Smooth muscle cell (in vitro differentiated cells): ENCODE measurements around the gene COX6A2. TPM values are rescaled to one million over a fixed set of nuclear protein-coding genes. Genes with fewer than 3 reads are reported as not detected.

Experiments
- DNase-seq: peaks from one replicate; lab custom pipeline; 2025; ENCODE audit not compliant: unreplicated experiment; lab: John Stamatoyannopoulos, UW
- H2AFZ ChIP-seq: fragments of 200-600 bp; sonication (generic); 2 replicates; pipeline ENCODE4 v1.6.0; 2016; ENCODE audit warnings: antibody characterized with exemption, low read depth, mild to moderate bottlenecking
- H3F3A ChIP-seq: fragments of 200-600 bp; sonication (generic); 2 replicates; pipeline ENCODE4 v1.6.0; 2017; ENCODE audit warnings: antibody characterized with exemption, low read depth
- H3K27ac ChIP-seq: fragments of 200-600 bp; sonication (generic); 2 replicates; pipeline ENCODE4 v1.5.1; 2016; ENCODE audit warnings: low read depth, mild to moderate bottlenecking
- H3K27me3 ChIP-seq: fragments of 200-600 bp; sonication (generic); 2 replicates; pipeline ENCODE4 v1.6.1; 2016; ENCODE audit warnings: low read depth, mild to moderate bottlenecking
- H3K36me3 ChIP-seq: fragments of 200-600 bp; sonication (generic); 2 replicates; pipeline ENCODE4 v1.5.1; 2016; ENCODE audit warnings: low read depth
- H3K4me1 ChIP-seq: fragments of 200-600 bp; sonication (generic); 2 replicates; pipeline ENCODE4 v1.5.1; 2016; ENCODE audit warnings: low read depth
- H3K4me2 ChIP-seq: fragments of 200-600 bp; sonication (generic); 2 replicates; pipeline ENCODE4 v1.6.0; 2016; ENCODE audit warnings: mild to moderate bottlenecking
- H3K4me3 ChIP-seq: fragments of 200-600 bp; sonication (generic); 2 replicates; pipeline ENCODE4 v1.5.1; 2016; ENCODE audit warnings: mild to moderate bottlenecking
- H3K79me2 ChIP-seq: fragments of 200-600 bp; sonication (generic); 2 replicates; pipeline ENCODE4 v1.6.0; 2016; ENCODE audit warnings: low read depth, mild to moderate bottlenecking
- H3K9ac ChIP-seq: fragments of 200-600 bp; sonication (generic); 2 replicates; pipeline ENCODE4 v1.6.0; 2016; ENCODE audit warnings: low read depth
- H3K9me3 ChIP-seq: fragments of 200-600 bp; sonication (generic); replicated peaks from 2 replicates; pipeline ENCODE4 v1.5.1; 2016; ENCODE audit warnings: low read depth
- H4K20me1 ChIP-seq: fragments of 200-600 bp; sonication (generic); 2 replicates; pipeline ENCODE4 v1.6.0; 2016; ENCODE audit warnings: low read depth
- WGBS: methylation state at CpG from one replicate; pipeline ENCODE4 v1.1.7; 2016; ENCODE audit warnings: low lambda C conversion rate; 5-methylcytosine and 5-hydroxymethylcytosine counted together
- polyA plus RNA-seq: library from polyadenylated mRNA; unstranded; fragments of >200 nt; fragmentation: Nextera tagmentation; extraction: Ambion mirVana; gene quantifications from 2 replicates; pipeline ENCODE4 v1.2.1, GENCODE V29; 2016
- total RNA-seq: library from RNA; depleted of rRNA; stranded (reverse); fragments of >200 nt; gene quantifications from 2 replicates; pipeline ENCODE4 v1.2.3, GENCODE V29; 2014
- TF ChIP-seq, protein P1 (sequence below): fragments of 200-600 bp; sonication (generic); IDR thresholded peaks from 2 replicates; pipeline ENCODE4 v1.5.1; 2017; ENCODE audit warnings: borderline replicate concordance, mild to moderate bottlenecking, antibody characterized with exemption; ENCODE audit not compliant: insufficient read depth, poor library complexity, severe bottlenecking

The COX6A2 gene
- total and polyA plus RNA-seq, 2 experiments from 2014 or later, result not detected

DNA sequence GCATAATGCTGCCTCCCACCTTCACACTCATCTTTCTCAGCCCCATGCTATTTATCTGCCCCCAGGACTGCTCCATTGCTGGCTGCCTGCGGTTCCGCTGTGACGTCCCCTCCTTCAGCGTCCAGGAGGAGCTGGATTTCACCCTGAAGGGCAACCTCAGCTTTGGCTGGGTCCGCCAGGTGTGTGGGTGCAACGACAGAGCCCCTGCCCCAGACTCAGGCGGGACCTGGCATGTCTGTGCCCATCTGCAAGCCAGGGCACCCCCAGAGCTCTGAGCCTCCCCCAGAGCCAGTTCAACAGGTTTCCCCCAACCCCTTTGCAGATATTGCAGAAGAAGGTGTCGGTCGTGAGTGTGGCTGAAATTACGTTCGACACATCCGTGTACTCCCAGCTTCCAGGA is 48.0 kb downstream of the COX6A2 start:
- Histone ChIP-seq H3K4me3 (no peak overlapping the region), H3K79me2 (no peaks in the 10 kb centered on the region), H3K27ac (no peak overlapping the region), H3K27me3 (no peaks in the 10 kb centered on the region), H3K36me3 (no peaks in the 10 kb centered on the region), H3K4me2 (no peak overlapping the region), H2AFZ (no peak overlapping the region), H3K4me1 (no peaks in the 10 kb centered on the region), H3K9me3 (no peaks in the 10 kb centered on the region), H3K9ac (no peak overlapping the region), H3F3A (no peaks in the 10 kb centered on the region), H4K20me1 (no peaks in the 10 kb centered on the region)
- TF ChIP-seq, protein P1, sequence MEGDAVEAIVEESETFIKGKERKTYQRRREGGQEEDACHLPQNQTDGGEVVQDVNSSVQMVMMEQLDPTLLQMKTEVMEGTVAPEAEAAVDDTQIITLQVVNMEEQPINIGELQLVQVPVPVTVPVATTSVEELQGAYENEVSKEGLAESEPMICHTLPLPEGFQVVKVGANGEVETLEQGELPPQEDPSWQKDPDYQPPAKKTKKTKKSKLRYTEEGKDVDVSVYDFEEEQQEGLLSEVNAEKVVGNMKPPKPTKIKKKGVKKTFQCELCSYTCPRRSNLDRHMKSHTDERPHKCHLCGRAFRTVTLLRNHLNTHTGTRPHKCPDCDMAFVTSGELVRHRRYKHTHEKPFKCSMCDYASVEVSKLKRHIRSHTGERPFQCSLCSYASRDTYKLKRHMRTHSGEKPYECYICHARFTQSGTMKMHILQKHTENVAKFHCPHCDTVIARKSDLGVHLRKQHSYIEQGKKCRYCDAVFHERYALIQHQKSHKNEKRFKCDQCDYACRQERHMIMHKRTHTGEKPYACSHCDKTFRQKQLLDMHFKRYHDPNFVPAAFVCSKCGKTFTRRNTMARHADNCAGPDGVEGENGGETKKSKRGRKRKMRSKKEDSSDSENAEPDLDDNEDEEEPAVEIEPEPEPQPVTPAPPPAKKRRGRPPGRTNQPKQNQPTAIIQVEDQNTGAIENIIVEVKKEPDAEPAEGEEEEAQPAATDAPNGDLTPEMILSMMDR, result no peak
- DNase-seq, result no peak
- WGBS, result 80% methylated on average over 12 of the region's 12 CpGs

Other genes starting within 250 kb of the COX6A2 start
- gene FUS, start 248.2 kb downstream of the COX6A2 start, total RNA-seq, result 56.2 and 58.6 TPM in 2 replicates
- gene FUS, start 248.2 kb downstream of the COX6A2 start, polyA plus RNA-seq, result 225 and 316 TPM in 2 replicates
- gene PYCARD, start 225.6 kb downstream of the COX6A2 start, total RNA-seq, result 15.6 and 30.8 TPM in 2 replicates
- gene PYCARD, start 225.6 kb downstream of the COX6A2 start, polyA plus RNA-seq, result 10.1 and 30.2 TPM in 2 replicates
- gene TRIM72, start 214.2 kb downstream of the COX6A2 start, total RNA-seq, result 0.04 TPM in 2 replicates
- gene TRIM72, start 214.2 kb downstream of the COX6A2 start, polyA plus RNA-seq, result 0.07 TPM in 2 replicates
- gene PYDC1, start 211.2 kb downstream of the COX6A2 start, total RNA-seq, result not detected in 2 replicates
- gene PYDC1, start 211.2 kb downstream of the COX6A2 start, polyA plus RNA-seq, result 1.1 and 1.7 TPM in 2 replicates
- 0.40 TPM in 1 of 2 replicates, not detected in the other for gene ITGAM, start 168.4 kb downstream of the COX6A2 start, total RNA-seq
- gene ITGAM, start 168.4 kb downstream of the COX6A2 start, polyA plus RNA-seq, result not detected in 2 replicates
- gene ITGAX, start 73.2 kb downstream of the COX6A2 start, total RNA-seq, result 0.31 TPM in 1 of 2 replicates, not detected in the other
- gene ITGAX, start 73.2 kb downstream of the COX6A2 start, polyA plus RNA-seq, result not detected in 2 replicates
- not detected in 2 replicates for gene ITGAD, start 35.0 kb downstream of the COX6A2 start, total RNA-seq
- not detected in 2 replicates for gene ITGAD, start 35.0 kb downstream of the COX6A2 start, polyA plus RNA-seq
- 1.6 and 2.2 TPM in 2 replicates for gene ZNF843, start 14.4 kb upstream of the COX6A2 start, total RNA-seq
- 1.7 and 2.3 TPM in 2 replicates for gene ZNF843, start 14.4 kb upstream of the COX6A2 start, polyA plus RNA-seq
- gene ARMC5, start 31.1 kb upstream of the COX6A2 start, total RNA-seq, result 5.8 and 7.0 TPM in 2 replicates
- 19.6 and 24.6 TPM in 2 replicates for gene ARMC5, start 31.1 kb upstream of the COX6A2 start, polyA plus RNA-seq
- gene TGFB1I1, start 43.8 kb upstream of the COX6A2 start, total RNA-seq, result 67.2 and 73.0 TPM in 2 replicates
- 203 and 213 TPM in 2 replicates for gene TGFB1I1, start 43.8 kb upstream of the COX6A2 start, polyA plus RNA-seq
- 0.40 TPM in 1 of 2 replicates, not detected in the other for gene SLC5A2, start 54.8 kb upstream of the COX6A2 start, total RNA-seq
- 5.1 and 10.6 TPM in 2 replicates for gene SLC5A2, start 54.8 kb upstream of the COX6A2 start, polyA plus RNA-seq
- 55.9 and 68.7 TPM in 2 replicates for gene RUSF1, start 80.0 kb upstream of the COX6A2 start, total RNA-seq
- 72.1 and 73.7 TPM in 2 replicates for gene RUSF1, start 80.0 kb upstream of the COX6A2 start, polyA plus RNA-seq
- not detected in 2 replicates for gene AHSP, start 99.5 kb upstream of the COX6A2 start, total RNA-seq
- gene AHSP, start 99.5 kb upstream of the COX6A2 start, polyA plus RNA-seq, result not detected in 2 replicates